ENCODE data around the gene ATP5F1A. TPM values are rescaled to one million over a fixed set of nuclear protein-coding genes. Genes with fewer than 3 reads are reported as not detected.

Gene ATP5F1A
- total RNA-seq, 1 experiment from 2014 or later, result 298 TPM

GRCh38 chr18:46072959-46073358 lies 25.1 kb downstream of the ATP5F1A start:
- in situ Hi-C loops (cut with HindIII; ENCODE audit: low pct_unique_long_range_greater_than_20kb, low sequenced_read_pairs), result no loop called here
- BruUV-seq (replicated peaks), result no TSS peak
- Histone ChIP-seq H3K27ac (ENCODE audit: low read length) (no peak overlapping the region), H3K36me3 (ENCODE audit: control insufficient read depth, insufficient read depth, low read length) (no peaks in the 10 kb centered on the region; the same call in none of the 2 replicates), H3K4me1 (ENCODE audit: control insufficient read depth, insufficient read depth, low read length) (no peaks in the 10 kb centered on the region), H3K9me3 (ENCODE audit: control insufficient read depth, insufficient read depth, low read depth, low read length) (no peaks in the 10 kb centered on the region), H3K27me3 (ENCODE audit: control insufficient read depth, insufficient read depth, low read length) (no peaks in the 10 kb centered on the region), H3K4me3 (ENCODE audit: low read depth in 2 of 2, low read length in 2 of 2) (no peak overlapping the region)
- ChIA-PET CTCF (interaction anchor here (0.6 kb wide), 1 partner anchor 407 kb away, joined by 12 read pairs; no protein-coding TSS in a partner anchor), POLR2A (no interaction called here)
- ATAC-seq (no peak), DNase-seq (ENCODE audit: low read depth, low spot score) (no peak)
- intact Hi-C loops (cut with micrococcal nuclease; ENCODE audit: unreplicated experiment), result loop anchor here (5.0 kb wide), 2 partner anchors 101 to 406 kb away; no protein-coding TSS in a partner anchor
- TF ChIP-seq TCF7L2 (IDR thresholded peaks at IDR 0.05; ENCODE audit: low read depth, low read length) (no peak), SIN3A (IDR thresholded peaks at IDR 0.05; ENCODE audit: borderline replicate concordance, insufficient read depth, low read depth, low read length) (no peak), CTCF (IDR thresholded peaks at IDR 0.05) (no peak), POLR2AphosphoS5 (IDR thresholded peaks at IDR 0.05; ENCODE audit: low read depth, low read length) (no peak)
- TF ChIP-seq, protein P1, sequence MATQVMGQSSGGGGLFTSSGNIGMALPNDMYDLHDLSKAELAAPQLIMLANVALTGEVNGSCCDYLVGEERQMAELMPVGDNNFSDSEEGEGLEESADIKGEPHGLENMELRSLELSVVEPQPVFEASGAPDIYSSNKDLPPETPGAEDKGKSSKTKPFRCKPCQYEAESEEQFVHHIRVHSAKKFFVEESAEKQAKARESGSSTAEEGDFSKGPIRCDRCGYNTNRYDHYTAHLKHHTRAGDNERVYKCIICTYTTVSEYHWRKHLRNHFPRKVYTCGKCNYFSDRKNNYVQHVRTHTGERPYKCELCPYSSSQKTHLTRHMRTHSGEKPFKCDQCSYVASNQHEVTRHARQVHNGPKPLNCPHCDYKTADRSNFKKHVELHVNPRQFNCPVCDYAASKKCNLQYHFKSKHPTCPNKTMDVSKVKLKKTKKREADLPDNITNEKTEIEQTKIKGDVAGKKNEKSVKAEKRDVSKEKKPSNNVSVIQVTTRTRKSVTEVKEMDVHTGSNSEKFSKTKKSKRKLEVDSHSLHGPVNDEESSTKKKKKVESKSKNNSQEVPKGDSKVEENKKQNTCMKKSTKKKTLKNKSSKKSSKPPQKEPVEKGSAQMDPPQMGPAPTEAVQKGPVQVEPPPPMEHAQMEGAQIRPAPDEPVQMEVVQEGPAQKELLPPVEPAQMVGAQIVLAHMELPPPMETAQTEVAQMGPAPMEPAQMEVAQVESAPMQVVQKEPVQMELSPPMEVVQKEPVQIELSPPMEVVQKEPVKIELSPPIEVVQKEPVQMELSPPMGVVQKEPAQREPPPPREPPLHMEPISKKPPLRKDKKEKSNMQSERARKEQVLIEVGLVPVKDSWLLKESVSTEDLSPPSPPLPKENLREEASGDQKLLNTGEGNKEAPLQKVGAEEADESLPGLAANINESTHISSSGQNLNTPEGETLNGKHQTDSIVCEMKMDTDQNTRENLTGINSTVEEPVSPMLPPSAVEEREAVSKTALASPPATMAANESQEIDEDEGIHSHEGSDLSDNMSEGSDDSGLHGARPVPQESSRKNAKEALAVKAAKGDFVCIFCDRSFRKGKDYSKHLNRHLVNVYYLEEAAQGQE (IDR thresholded peaks at IDR 0.05; ENCODE audit: insufficient read depth in 1 of 2, low read depth in 2 of 2, low read length in 1 of 2), result no peak

- CTCF ChIA-PET, result interaction anchor here (0.6 kb wide), 1 partner anchor 407 kb away, joined by 12 read pairs; no protein-coding TSS in a partner anchor
- H3K4me3 ChIP-seq (ENCODE audit: low read depth in 2 of 2, low read length in 2 of 2), result peak overlapping the region; percentile 44 to 46
Observed at GRCh38 chr18:46072376-46072867, 25.7 kb downstream of the ATP5F1A start.

More at GRCh38 chr18:46072376-46072867, 25.7 kb downstream of the ATP5F1A start:
- H3K4me1 ChIP-seq (ENCODE audit: control insufficient read depth, insufficient read depth, low read length), result no peaks in the 10 kb centered on the region
- POLR2A ChIA-PET, result no interaction called here
- no peaks in the 10 kb centered on the region; the same call in none of the 2 replicates for H3K36me3 ChIP-seq (ENCODE audit: control insufficient read depth, insufficient read depth, low read length)
- no peak overlapping the region for H3K27ac ChIP-seq (ENCODE audit: low read length)
- TF ChIP-seq CTCF (IDR thresholded peaks at IDR 0.05) (no peak), TCF7L2 (IDR thresholded peaks at IDR 0.05; ENCODE audit: low read depth, low read length) (no peak), SIN3A (IDR thresholded peaks at IDR 0.05; ENCODE audit: borderline replicate concordance, insufficient read depth, low read depth, low read length) (no peak), POLR2AphosphoS5 (IDR thresholded peaks at IDR 0.05; ENCODE audit: low read depth, low read length) (no peak)
- TF ChIP-seq, protein P1 (IDR thresholded peaks at IDR 0.05; ENCODE audit: insufficient read depth in 1 of 2, low read depth in 2 of 2, low read length in 1 of 2), result no peak
- no TSS peak for BruUV-seq (replicated peaks)
- H3K27me3 ChIP-seq (ENCODE audit: control insufficient read depth, insufficient read depth, low read length), result no peaks in the 10 kb centered on the region
- DNase-seq (ENCODE audit: low read depth, low spot score), result no peak
- intact Hi-C loops (cut with micrococcal nuclease; ENCODE audit: unreplicated experiment) (loop anchor here (5.0 kb wide), 2 partner anchors 100 to 405 kb away; no protein-coding TSS in a partner anchor), in situ Hi-C loops (cut with HindIII; ENCODE audit: low pct_unique_long_range_greater_than_20kb, low sequenced_read_pairs) (no loop called here)
- no peaks in the 10 kb centered on the region for H3K9me3 ChIP-seq (ENCODE audit: control insufficient read depth, insufficient read depth, low read depth, low read length)
- ATAC-seq, result no peak

All from Panc1 (cell line).